Measurements from ENCODE around the gene THSD7A.

Gene THSD7A

GRCh38 chr7:11633310-11633709 is 198.7 kb downstream of the THSD7A start:
- DNase-seq (ENCODE audit: extremely low read depth, low read depth), result no peak
- TF ChIP-seq CTCF (IDR thresholded peaks at IDR 0.05; ENCODE audit: low read depth, low read length), result no peak

- no peak for DNase-seq (ENCODE audit: extremely low read depth, low read depth)
- no peak for TF ChIP-seq CTCF (IDR thresholded peaks at IDR 0.05; ENCODE audit: low read depth, low read length)
These were observed 201.6 kb downstream of the THSD7A start for GRCh38 chr7:11630355-11630754.

- no peak for TF ChIP-seq CTCF (IDR thresholded peaks at IDR 0.05; ENCODE audit: low read depth, low read length)
- DNase-seq (ENCODE audit: extremely low read depth, low read depth), result no peak
These were observed 206.3 kb downstream of the THSD7A start for GRCh38 chr7:11625669-11626068.

GRCh38 chr7:11623093-11623678 is 208.8 kb downstream of the THSD7A start:
- DNase-seq (ENCODE audit: extremely low read depth, low read depth), result no peak
- TF ChIP-seq CTCF (IDR thresholded peaks at IDR 0.05; ENCODE audit: low read depth, low read length), result no peak

GRCh38 chr7:11620406-11621253 is 211.4 kb downstream of the THSD7A start:
- TF ChIP-seq CTCF (IDR thresholded peaks at IDR 0.05; ENCODE audit: low read depth, low read length), result no peak
- no peak for DNase-seq (ENCODE audit: extremely low read depth, low read depth)

GRCh38 chr7:11616466-11616865 is 215.5 kb downstream of the THSD7A start:
- TF ChIP-seq CTCF (IDR thresholded peaks at IDR 0.05; ENCODE audit: low read depth, low read length), result no peak
- no peak for DNase-seq (ENCODE audit: extremely low read depth, low read depth)

- DNase-seq (ENCODE audit: extremely low read depth, low read depth), result no peak
- no peak for TF ChIP-seq CTCF (IDR thresholded peaks at IDR 0.05; ENCODE audit: low read depth, low read length)
These were observed 216.8 kb downstream of the THSD7A start for GRCh38 chr7:11615174-11615573.
